Thyroid gland (tissue), 4 donors: ENCODE measurements around the gene SLC8B1. TPM values are rescaled to one million over a fixed set of nuclear protein-coding genes. Genes with fewer than 3 reads are reported as not detected.

Experiments used
- DNase-seq, 2 donors: peaks; one replicate each; pipeline ENCODE4 v3.0.0-alpha.2; 2019
- H3K27ac ChIP-seq, 3 donors: fragments of 200-600 bp; sonication (generic); 1 replicate in 2 of 3; 2 replicates in 1 of 3; pipeline ENCODE4 v1.5.1; 2016 to 2019; ENCODE audit warnings: mild to moderate bottlenecking in 1 of 3, moderate library complexity in 1 of 3
- H3K27me3 ChIP-seq: fragments of 200-600 bp; sonication (generic); one replicate; pipeline ENCODE4 v1.5.1; 2019
- H3K36me3 ChIP-seq, 2 donors: fragments of 200-600 bp; sonication (generic); one replicate each; pipeline ENCODE4 v1.5.1; 2016 to 2019
- H3K4me1 ChIP-seq, 2 donors: fragments of 200-600 bp; sonication (generic); one replicate each; pipeline ENCODE4 v1.5.1; 2017 to 2019
- H3K4me3 ChIP-seq, 3 donors: fragments of 200-600 bp; sonication (generic); replicated peaks in 1 of 3; 1 replicate in 2 of 3; 2 replicates in 1 of 3; pipeline ENCODE4 v1.5.1; 2016; ENCODE audit warnings: mild to moderate bottlenecking in 1 of 3
- H3K9me3 ChIP-seq: fragments of 200-600 bp; sonication (generic); one replicate; pipeline ENCODE4 v1.5.1; 2017
- POLR2A ChIP-seq, 2 donors: fragments of 450-650 bp; IDR thresholded peaks; one replicate each; pipeline ENCODE4 v1.6.1; 2017; ENCODE audit warnings: antibody characterized with exemption in 2 of 2, mild to moderate bottlenecking in 2 of 2, moderate library complexity in 1 of 2
- WGBS, 2 donors: methylation state at CpG; one replicate each; pipeline ENCODE4 v1.1.5; 2017; 5-methylcytosine and 5-hydroxymethylcytosine counted together
- intact Hi-C: fragments of 100-400 bp; cut with DNase I; formaldehyde crosslinking; loops from one replicate; pipeline ENCODE4 v1.15.1; 2023
- total RNA-seq, 4 donors: library from RNA; depleted of rRNA; stranded (reverse); fragments of >200 nt; gene quantifications; one replicate each; pipeline ENCODE4 v1.2.3, GENCODE V29; 2016
- TF ChIP-seq, protein P1 (sequence below), 6 experiments: fragments of 200-600 bp in 3 of 6; fragments of 450-650 bp in 3 of 6; sonication (generic) in 3 of 6; IDR thresholded peaks; one replicate each; pipeline ENCODE4 v1.5.1; 2016 to 2019; ENCODE audit warnings: antibody characterized with exemption in 6 of 6, mild to moderate bottlenecking in 2 of 6, inconsistent platforms in 1 of 6, moderate library complexity in 1 of 6

The SLC8B1 gene
- total RNA-seq, 4 donors from 2014 or later: 23.3 to 50.5 (median 30.7) TPM

- no peak overlapping the region for H3K27ac ChIP-seq
- intact Hi-C loops: no loop called here
Observed at GRCh38 chr12:113293100-113293499, 41.8 kb downstream of the SLC8B1 start.

GRCh38 chr12:113292547-113292946 lies 42.4 kb downstream of the SLC8B1 start:
- no peak overlapping the region for H3K27ac ChIP-seq
- 88% methylated on average over 7 of the region's 7 CpGs for whole genome bisulfite sequencing, 2 donors
- intact Hi-C loops: no loop called here

More at GRCh38 chr12:113293100-113293499, 41.8 kb downstream of the SLC8B1 start:
- Histone ChIP-seq H3K4me3 (no peak overlapping the region), H3K4me1 (peaks cover 11 to 14% of the 10 kb centered on the region in 2 donors), H3K9me3 (no peaks in the 10 kb centered on the region), H3K36me3 (peaks cover 78 to 81% of the 10 kb centered on the region in 2 donors), H3K27me3 (no peaks in the 10 kb centered on the region)
- WGBS, 2 donors: 94% methylated on average over 8 to 9 of the region's 10 CpGs
- DNase-seq: no peak
- TF ChIP-seq, protein P1, sequence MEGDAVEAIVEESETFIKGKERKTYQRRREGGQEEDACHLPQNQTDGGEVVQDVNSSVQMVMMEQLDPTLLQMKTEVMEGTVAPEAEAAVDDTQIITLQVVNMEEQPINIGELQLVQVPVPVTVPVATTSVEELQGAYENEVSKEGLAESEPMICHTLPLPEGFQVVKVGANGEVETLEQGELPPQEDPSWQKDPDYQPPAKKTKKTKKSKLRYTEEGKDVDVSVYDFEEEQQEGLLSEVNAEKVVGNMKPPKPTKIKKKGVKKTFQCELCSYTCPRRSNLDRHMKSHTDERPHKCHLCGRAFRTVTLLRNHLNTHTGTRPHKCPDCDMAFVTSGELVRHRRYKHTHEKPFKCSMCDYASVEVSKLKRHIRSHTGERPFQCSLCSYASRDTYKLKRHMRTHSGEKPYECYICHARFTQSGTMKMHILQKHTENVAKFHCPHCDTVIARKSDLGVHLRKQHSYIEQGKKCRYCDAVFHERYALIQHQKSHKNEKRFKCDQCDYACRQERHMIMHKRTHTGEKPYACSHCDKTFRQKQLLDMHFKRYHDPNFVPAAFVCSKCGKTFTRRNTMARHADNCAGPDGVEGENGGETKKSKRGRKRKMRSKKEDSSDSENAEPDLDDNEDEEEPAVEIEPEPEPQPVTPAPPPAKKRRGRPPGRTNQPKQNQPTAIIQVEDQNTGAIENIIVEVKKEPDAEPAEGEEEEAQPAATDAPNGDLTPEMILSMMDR (IDR thresholded peaks at IDR 0.05): no peak
- TF ChIP-seq POLR2A (IDR thresholded peaks at IDR 0.05): no peak

DNA sequence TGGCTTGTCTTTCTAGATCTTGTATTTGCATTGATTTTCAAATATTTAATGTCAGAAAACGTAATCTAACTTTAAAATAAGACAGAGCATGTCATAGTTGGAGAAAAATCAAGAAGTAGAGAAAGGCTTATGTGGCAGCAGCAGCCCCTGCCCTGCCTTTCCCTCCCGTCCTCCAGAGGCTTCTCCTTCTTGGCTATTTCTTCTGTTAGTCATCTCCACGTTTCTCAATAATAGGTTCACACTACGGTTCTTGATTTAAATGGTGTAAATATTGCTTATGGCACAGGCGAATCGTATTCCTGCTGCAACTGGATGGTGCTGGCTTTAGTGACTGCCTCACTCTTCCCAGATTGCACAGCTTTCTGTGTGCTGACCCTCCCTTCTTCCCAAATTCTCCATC lies 42.8 kb downstream of the SLC8B1 start:
- TF ChIP-seq POLR2A (IDR thresholded peaks at IDR 0.05): no peak
- TF ChIP-seq, protein P1 (IDR thresholded peaks at IDR 0.05): no peak
- Histone ChIP-seq H3K27me3 (no peaks in the 10 kb centered on the region), H3K4me1 (peaks cover under 1 to 5% of the 10 kb centered on the region in 2 donors), H3K27ac (no peak overlapping the region), H3K4me3 (no peak overlapping the region), H3K9me3 (no peaks in the 10 kb centered on the region), H3K36me3 (peaks cover 87 to 89% of the 10 kb centered on the region in 2 donors)
- no peak for DNase-seq
- intact Hi-C loops: no loop called here
- 85 to 89% methylated on average over 6 of the region's 6 CpGs for WGBS, 2 donors

More at GRCh38 chr12:113292547-113292946, 42.4 kb downstream of the SLC8B1 start:
- Histone ChIP-seq H3K27me3 (no peaks in the 10 kb centered on the region), H3K36me3 (peaks cover 83 to 86% of the 10 kb centered on the region in 2 donors), H3K9me3 (no peaks in the 10 kb centered on the region), H3K4me3 (no peak overlapping the region), H3K4me1 (peaks cover 5 to 10% of the 10 kb centered on the region in 2 donors)
- DNase-seq: no peak
- no peak for TF ChIP-seq POLR2A (IDR thresholded peaks at IDR 0.05)
- TF ChIP-seq, protein P1 (IDR thresholded peaks at IDR 0.05): no peak

DNA sequence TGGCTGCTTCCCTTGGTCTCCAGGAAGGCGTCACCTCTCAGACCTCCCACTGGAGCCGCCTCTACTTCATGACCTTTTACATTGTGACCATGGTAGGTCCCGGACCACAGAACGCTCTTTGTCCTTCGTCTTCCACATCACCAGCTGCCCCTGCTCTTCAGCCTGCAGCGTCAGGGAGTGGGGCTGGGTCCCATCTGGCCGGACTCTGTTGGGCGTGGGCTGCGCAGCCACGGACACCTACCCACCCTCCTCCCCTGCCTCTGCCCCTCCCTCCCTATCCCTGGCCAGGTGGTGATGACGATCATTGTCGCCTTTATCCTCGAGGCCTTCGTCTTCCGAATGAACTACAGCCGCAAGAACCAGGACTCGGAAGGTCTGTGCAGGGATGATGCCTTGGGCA lies 43.3 kb downstream of the SLC8B1 start:
- Histone ChIP-seq H3K4me3 (no peak overlapping the region), H3K36me3 (peaks cover 89% of the 10 kb centered on the region in 2 donors), H3K4me1 (peaks cover 0 to 3% of the 10 kb centered on the region in 2 donors), H3K9me3 (no peaks in the 10 kb centered on the region), H3K27me3 (no peaks in the 10 kb centered on the region), H3K27ac (no peak overlapping the region)
- WGBS, 2 donors: 95 to 96% methylated on average over 17 of the region's 17 CpGs
- intact Hi-C loops: no loop called here
- TF ChIP-seq, protein P1 (IDR thresholded peaks at IDR 0.05): no peak
- no peak for TF ChIP-seq POLR2A (IDR thresholded peaks at IDR 0.05)
- no peak for DNase-seq

DNA sequence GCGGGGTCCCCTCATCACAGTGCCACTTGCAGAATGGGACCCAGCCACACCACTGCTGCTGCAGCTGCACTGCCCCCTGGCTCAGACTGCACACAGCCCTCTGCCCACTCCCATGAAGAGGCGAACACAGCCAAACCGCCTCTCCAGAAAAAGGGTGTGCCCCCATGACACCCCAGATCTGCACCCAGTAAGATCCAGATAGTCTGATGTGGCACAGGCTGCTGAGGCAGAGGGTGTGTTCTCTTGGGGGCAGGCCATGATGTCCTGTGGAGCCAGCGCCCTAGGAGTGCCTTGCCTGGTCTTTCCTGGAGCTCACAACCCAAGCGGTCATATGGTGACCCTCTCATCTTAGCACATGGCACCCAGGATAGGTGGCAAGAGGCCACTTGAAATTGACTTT lies 44.4 kb downstream of the SLC8B1 start:
- peaks cover 86 to 90% of the 10 kb centered on the region in 2 donors for H3K36me3 ChIP-seq
- WGBS, 2 donors: 97 to 98% methylated on average over 4 to 5 of the region's 5 CpGs
- intact Hi-C loops: no loop called here

More for the DNA sequence above, 44.4 kb downstream of the SLC8B1 start:
- no peak for DNase-seq
- no peak overlapping the region for H3K4me3 ChIP-seq
- TF ChIP-seq, protein P1 (IDR thresholded peaks at IDR 0.05): no peak
- no peak for TF ChIP-seq POLR2A (IDR thresholded peaks at IDR 0.05)
- no peak overlapping the region for H3K27ac ChIP-seq
- H3K4me1 ChIP-seq: peaks cover 0 to 3% of the 10 kb centered on the region in 2 donors
- H3K27me3 ChIP-seq: no peaks in the 10 kb centered on the region
- no peaks in the 10 kb centered on the region for H3K9me3 ChIP-seq
